Measurements from ENCODE around the gene PNLDC1.
"Not testable (repeated sequence)": the region's sequence is repeated elsewhere in the genome, so short reads cannot be mapped to it uniquely, and the experiment has no call there.

Gene PNLDC1

GRCh38 chr6:159778542-159779103, 21.5 kb upstream of the PNLDC1 start:
- DNase-seq, result no peak

- no peak for DNase-seq
Measured at GRCh38 chr6:159788276-159788675, 11.8 kb upstream of the PNLDC1 start.

- DNase-seq, result peak; percentile 9 to 38
Measured at GRCh38 chr6:159788753-159789376, 11.2 kb upstream of the PNLDC1 start.

GRCh38 chr6:159789377-159790148, 10.5 kb upstream of the PNLDC1 start, which contains the start of gene TCP1:
Gene TCP1, minus strand, starts transcription at chr6:159789602. Its CDS starts 134 bp downstream, at chr6:159789468.
- DNase-seq, result peak; percentile 100

GRCh38 chr6:159790149-159790955, 9.7 kb upstream of the PNLDC1 start, which contains the start of gene MRPL18:
Gene MRPL18, plus strand, starts transcription at chr6:159790467. Its CDS starts 121 bp downstream, at chr6:159790588.
- DNase-seq, result peak; percentile 91 to 96

- peak in 1 of 2 donors; percentile 13 for DNase-seq
Measured at GRCh38 chr6:159790956-159791598, 9.0 kb upstream of the PNLDC1 start.

GRCh38 chr6:159794976-159795375, 5.1 kb upstream of the PNLDC1 start:
- not testable (repeated sequence) for DNase-seq

GRCh38 chr6:159797554-159797953, 2.5 kb upstream of the PNLDC1 start:
- no peak for DNase-seq

- peak in 1 of 2 donors; percentile 9 for DNase-seq
Measured at GRCh38 chr6:159801935-159802334, 1.9 kb downstream of the PNLDC1 start.

- DNase-seq, result no peak
Measured at GRCh38 chr6:159804504-159804903, 4.4 kb downstream of the PNLDC1 start.

GRCh38 chr6:159805440-159806020, 5.5 kb downstream of the PNLDC1 start:
- no peak for DNase-seq

GRCh38 chr6:159806021-159806458, 6.0 kb downstream of the PNLDC1 start:
- DNase-seq, result no peak

GRCh38 chr6:159807150-159807858, 7.2 kb downstream of the PNLDC1 start:
- DNase-seq, result no peak

- DNase-seq, result no peak
Measured at GRCh38 chr6:159808647-159809046, 8.6 kb downstream of the PNLDC1 start.

GRCh38 chr6:159809149-159809548, 9.1 kb downstream of the PNLDC1 start:
- DNase-seq, result no peak

GRCh38 chr6:159813781-159814180, 13.7 kb downstream of the PNLDC1 start:
- no peak for DNase-seq

GRCh38 chr6:159815410-159815809, 15.3 kb downstream of the PNLDC1 start:
- no peak for DNase-seq

GRCh38 chr6:159816775-159817174, 16.7 kb downstream of the PNLDC1 start:
- not testable (repeated sequence) for DNase-seq

GRCh38 chr6:159817951-159818739, 18.1 kb downstream of the PNLDC1 start:
- peak; percentile 19 to 27 for DNase-seq

- DNase-seq, result no peak
Measured at GRCh38 chr6:159819098-159819497, 19.0 kb downstream of the PNLDC1 start.

Measured in inflammatory macrophage treated with lipopolysaccharide for 1 hour (primary cell).